Left lung (tissue), 10 donors: ENCODE results near the gene TMPO. TPM values are rescaled to one million over a fixed set of nuclear protein-coding genes. Genes with fewer than 3 reads are reported as not detected.
"Not testable (repeated sequence)": the region's sequence is repeated elsewhere in the genome, so short reads cannot be mapped to it uniquely, and the experiment has no call there.

Source experiments
- ATAC-seq: fragments of 200-7000 bp; cut with Tn5 transposase; one replicate; pipeline ENCODE4 v1.9.1; 2020; ENCODE audit warnings: moderate library complexity
- DNase-seq, 4 donors: peaks; one replicate each; pipeline ENCODE4 v3.0.0-alpha.2; 2013 to 2020
- H3K27ac ChIP-seq, 2 donors: fragments of 200-600 bp; sonication (generic) in 1 of 2; one replicate each; pipeline versions ENCODE4 v1.5.0 to v1.8.0; 2020 to 2021
- H3K27me3 ChIP-seq, 2 donors: fragments of 200-600 bp; sonication (generic) in 1 of 2; one replicate each; pipeline versions ENCODE4 v1.5.0 to v1.8.0; 2020 to 2021
- H3K36me3 ChIP-seq, 2 donors: fragments of 200-600 bp; sonication (generic) in 1 of 2; one replicate each; pipeline versions ENCODE4 v1.5.0 to v1.8.0; 2020 to 2021
- H3K4me1 ChIP-seq, 2 donors: fragments of 200-600 bp; one replicate each; pipeline ENCODE4 v1.8.0; 2021
- H3K4me3 ChIP-seq, 2 donors: fragments of 200-600 bp; sonication (generic) in 1 of 2; one replicate each; pipeline versions ENCODE4 v1.5.0 to v1.8.0; 2020 to 2021; ENCODE audit warnings: mild to moderate bottlenecking in 1 of 2
- H3K9me3 ChIP-seq, 2 donors: fragments of 200-600 bp; sonication (generic) in 1 of 2; one replicate each; pipeline versions ENCODE4 v1.5.0 to v1.8.0; 2020 to 2021
- CTCF ChIP-seq, 2 donors: fragments of 200-600 bp; sonication (generic) in 1 of 2; IDR thresholded peaks; one replicate each; pipeline versions ENCODE4 v1.5.0 to v1.8.0; 2021; ENCODE audit warnings: antibody characterized with exemption in 2 of 2
- intact Hi-C, 2 donors: fragments of 100-400 bp; cut with DNase I; formaldehyde crosslinking; loops; one replicate each; pipeline versions ENCODE4 v1.11.2 to v1.14.2; 2022
- polyA plus RNA-seq, 6 donors: library from polyadenylated mRNA; unstranded; fragments of 120-200 nt; gene quantifications; one replicate each; pipeline ENCODE4 v1.2.1, GENCODE V29; 2013; ENCODE audit not compliant: insufficient read length in 6 of 6
- total RNA-seq, 2 donors: library from RNA; stranded (reverse); fragmentation: NEBNext Ultra II Directional; extraction: Animal tissue kit (Norgen Biotek cat#: 25700); gene quantifications; one replicate each; pipeline ENCODE4 v1.2.1, GENCODE V29; 2021
- donor health status: DM: no; HTN: yes; CAD: no.
- donor health status: DM: no; HTN: no; CAD: no.

TMPO gene
- total and polyA plus RNA-seq, 8 donors: 53.4 to 262 (median 198) TPM

- DNase-seq: peak in 1 of 4 donors; percentile 13
- TF ChIP-seq CTCF (IDR thresholded peaks at IDR 0.05): no peak
- H3K27ac ChIP-seq: peak overlapping the region; percentile 34 to 98
These were observed 80.0 kb downstream of the TMPO start for GRCh38 chr12:98595243-98595988.

GRCh38 chr12:98597313-98597712 lies 81.9 kb downstream of the TMPO start:
- Histone ChIP-seq H3K36me3 (peaks cover 12 to 71% of the 10 kb centered on the region in 2 donors), H3K4me1 (peaks cover 0 to 27% of the 10 kb centered on the region in 2 donors)
- H3K4me3 ChIP-seq, H3K27me3 ChIP-seq, H3K9me3 ChIP-seq, ATAC-seq, intact Hi-C loops, DNase-seq, H3K27ac ChIP-seq: not testable (repeated sequence)

More at GRCh38 chr12:98595243-98595988, 80.0 kb downstream of the TMPO start:
- H3K4me1 ChIP-seq: peaks cover 0 to 27% of the 10 kb centered on the region in 2 donors
- H3K36me3 ChIP-seq: peaks cover 8 to 52% of the 10 kb centered on the region in 2 donors
- no peaks in the 10 kb centered on the region for H3K9me3 ChIP-seq
- H3K4me3 ChIP-seq: peak overlapping the region; percentile 91 to 97
- intact Hi-C loops: no loop called here
- peak; percentile 4 for ATAC-seq
- no peaks in the 10 kb centered on the region for H3K27me3 ChIP-seq

Other genes starting within 250 kb of the TMPO start
- 100 to 1,000 TPM; 402 to 517 TPM for gene SLC25A3, start 78.1 kb downstream of the TMPO start, total RNA-seq
- 100 to 1,000 TPM; 605 to 654 (median 610) TPM for gene SLC25A3, start 78.1 kb downstream of the TMPO start, polyA plus RNA-seq
- gene IKBIP, start 129.2 kb downstream of the TMPO start, total RNA-seq: 10 to 100 TPM; 23.6 to 24.3 TPM
- 10 to 100 TPM; 25.5 to 31.7 (median 29.2) TPM for gene IKBIP, start 129.2 kb downstream of the TMPO start, polyA plus RNA-seq
- 10 to 100 TPM; 21.1 to 34.5 TPM for gene APAF1, start 129.7 kb downstream of the TMPO start, total RNA-seq
- gene APAF1, start 129.7 kb downstream of the TMPO start, polyA plus RNA-seq: 10 to 100 TPM; 40.0 to 54.4 (median 44.6) TPM